K562 (cell line): ENCODE measurements around the gene KRTAP21-3. TPM values are rescaled to one million over a fixed set of nuclear protein-coding genes. Genes with fewer than 3 reads are reported as not detected.

Experiments
- ATAC-seq: fragments of 200-7000 bp; cut with Tn5 transposase; 3 replicates; pipeline ENCODE4 v1.9.1; 2020; ENCODE audit warnings: moderate library complexity
- BruUV-seq: library from RNA; stranded (reverse); fragments of 400-500 nt; replicated peaks from 2 replicates; lab custom pipeline; 2021; lab: Mats Ljungman, UMichigan
- CTCF ChIA-PET: fragments of 300-600 bp; formaldehyde crosslinking; extraction: SDS; loops from one replicate; lab custom pipeline; 2021; ENCODE audit warnings: low intra/inter-chr PET ratio; lab: Yijun Ruan, JAX
- POLR2A ChIA-PET: fragments of 300-600, 350-650 bp; sonication (Branson Sonifier 250); formaldehyde crosslinking; extraction: SDS; loops from one replicate; lab custom pipeline; 2021; ENCODE audit warnings: antibody characterized with exemption, inconsistent platforms; lab: Yijun Ruan, JAX
- DNase-seq, 4 experiments: peaks; one replicate each; pipeline versions ENCODE4 v3.0.0 to v3.0.0-alpha.2; 2011 to 2018; ENCODE audit warnings: low spot score in 3 of 4, mixed read lengths in 3 of 4; ENCODE audit errors: extremely low read depth in 1 of 4
- FAIRE-seq: peaks from 2 replicates; lab custom pipeline; 2011; peaks lifted over from hg19 to GRCh38; lab: Jason Lieb, UNC
- H2AFZ ChIP-seq: 2 replicates; pipeline ENCODE4 v1.6.0; 2011; ENCODE audit warnings: low read depth, low read length, control low read depth, inconsistent platforms
- H3K27ac ChIP-seq: fragments of 200-600 bp; 3 replicates; pipeline ENCODE4 v1.8.0; 2011; ENCODE audit warnings: low read depth, mild to moderate bottlenecking, control low read depth, inconsistent platforms, low read length, moderate library complexity, mixed read lengths; ENCODE audit errors: extremely low read depth
- H3K27me3 ChIP-seq, 2 experiments: fragments of 300-600 bp in 1 of 2; 2 replicates in 1 of 2; 3 replicates in 1 of 2; pipeline versions ENCODE4 v1.6.0 to v1.8.0; 2011; ENCODE audit warnings: inconsistent platforms in 2 of 2, low read length in 2 of 2, mild to moderate bottlenecking in 1 of 2, mixed read lengths in 1 of 2, moderate library complexity in 1 of 2; ENCODE audit not compliant: control insufficient read depth in 2 of 2, insufficient read depth in 2 of 2
- H3K36me3 ChIP-seq: fragments of 300-600 bp; 3 replicates; pipeline ENCODE4 v1.8.0; 2011; ENCODE audit warnings: mild to moderate bottlenecking, low read length, inconsistent platforms; ENCODE audit not compliant: control insufficient read depth, insufficient read depth
- H3K4me1 ChIP-seq, 2 experiments: fragments of 200-600 bp in 1 of 2; replicated peaks in 1 of 2; 2 replicates in 1 of 2; 3 replicates in 1 of 2; pipeline versions ENCODE4 v1.5.1 to v1.8.0; 2011; ENCODE audit warnings: inconsistent platforms in 2 of 2, low read length in 2 of 2, mild to moderate bottlenecking in 1 of 2, mixed read lengths in 1 of 2, moderate library complexity in 1 of 2; ENCODE audit not compliant: control insufficient read depth in 2 of 2, insufficient read depth in 2 of 2
- H3K4me2 ChIP-seq: 2 replicates; pipeline ENCODE4 v1.6.1; 2011; ENCODE audit warnings: low read length, control low read depth, inconsistent platforms, mixed read lengths; ENCODE audit not compliant: insufficient read depth
- H3K4me3 ChIP-seq: fragments of 200-600 bp; sonication (generic), shearing (Covaris generic); 2 replicates; pipeline ENCODE4 v1.5.1; 2016; ENCODE audit warnings: control low read depth, inconsistent platforms
- H3K79me2 ChIP-seq: fragments of 200-600 bp; 3 replicates; pipeline ENCODE4 v1.8.0; 2011; ENCODE audit warnings: low read length, inconsistent platforms; ENCODE audit not compliant: control insufficient read depth, insufficient read depth
- H3K9ac ChIP-seq, 2 experiments: 2 replicates each; pipeline versions ENCODE4 v1.6.0 to v1.6.1; 2011; ENCODE audit warnings: low read depth in 2 of 2, low read length in 2 of 2, control low read depth in 1 of 2, inconsistent platforms in 1 of 2, mild to moderate bottlenecking in 1 of 2, mixed read lengths in 1 of 2; ENCODE audit not compliant: insufficient read depth in 1 of 2
- H3K9me1 ChIP-seq: one replicate; pipeline ENCODE4 v1.6.0; 2011; ENCODE audit warnings: inconsistent platforms, mild to moderate bottlenecking, low read length, moderate library complexity; ENCODE audit not compliant: control insufficient read depth, insufficient read depth
- H3K9me3 ChIP-seq: replicated peaks from 2 replicates; pipeline ENCODE4 v1.5.1; 2011; ENCODE audit warnings: low read depth, low read length, inconsistent platforms; ENCODE audit not compliant: control insufficient read depth, insufficient read depth
- H4K20me1 ChIP-seq: replicated peaks from 2 replicates; pipeline ENCODE4 v1.6.1; 2011; ENCODE audit warnings: low read length, inconsistent platforms, mixed read lengths; ENCODE audit not compliant: control insufficient read depth, insufficient read depth
- ADNP ChIP-seq: fragments of 200-800 bp; sonication (Bioruptor generic); IDR thresholded peaks from 2 replicates; pipeline ENCODE4 v1.6.1; 2016; ENCODE audit warnings: missing genetic modification characterization, missing compliant biosample characterization
- BMI1 ChIP-seq: fragments of 150-350 bp; IDR thresholded peaks from 2 replicates; pipeline ENCODE4 v1.6.1; 2014; ENCODE audit warnings: low read length
- CCNT2 ChIP-seq: IDR thresholded peaks from 2 replicates; pipeline ENCODE4 v1.6.1; 2011; ENCODE audit warnings: borderline replicate concordance, low read depth, mild to moderate bottlenecking, moderate library complexity, mixed read lengths, low read length; ENCODE audit not compliant: insufficient read length; ENCODE audit errors: extremely low read depth
- HOXB6 ChIP-seq: fragments of 250-450 bp; sonication (Bioruptor Pico); IDR thresholded peaks from 2 replicates; pipeline ENCODE4 v1.5.1; 2022; ENCODE audit warnings: mild to moderate bottlenecking, borderline replicate concordance
- LCOR ChIP-seq: sonication (generic); formaldehyde crosslinking; IDR thresholded peaks from 2 replicates; pipeline ENCODE4 v1.8.0; 2022; ENCODE audit warnings: mild to moderate bottlenecking, missing genetic modification reagents
- POLR2AphosphoS5 ChIP-seq: IDR thresholded peaks from 2 replicates; pipeline ENCODE4 v1.6.1; 2011; ENCODE audit warnings: mild to moderate bottlenecking, low read depth, low read length, moderate library complexity; ENCODE audit not compliant: control insufficient read depth, insufficient read depth
- RBM17 ChIP-seq: fragments of 200-400 bp; formaldehyde crosslinking; IDR thresholded peaks from 2 replicates; pipeline ENCODE4 v1.6.1; 2017; ENCODE audit warnings: low read depth, mild to moderate bottlenecking, low read length, borderline replicate concordance
- ZNF184 ChIP-seq: sonication (generic); formaldehyde crosslinking; IDR thresholded peaks from 2 replicates; pipeline ENCODE4 v1.5.0; 2020; ENCODE audit warnings: missing genetic modification reagents
- ZNF3 ChIP-seq: fragments of 250-450 bp; sonication (Bioruptor Pico); IDR thresholded peaks from 2 replicates; pipeline ENCODE4 v1.5.0; 2021; ENCODE audit warnings: mild to moderate bottlenecking, moderate library complexity
- ZNF780A ChIP-seq: fragments of 250-450 bp; sonication (Bioruptor Pico); IDR thresholded peaks from 2 replicates; pipeline ENCODE4 v1.5.0; 2021; ENCODE audit warnings: mild to moderate bottlenecking
- WGBS: fragments of 100-300 bp; shearing (Covaris generic); methylation state at CpG from one replicate; pipeline ENCODE4 v1.1.6; 2016; ENCODE audit warnings: low coverage, mixed read lengths; ENCODE audit not compliant: insufficient coverage; ENCODE audit errors: missing lambda C conversion rate; 5-methylcytosine and 5-hydroxymethylcytosine counted together
- in situ Hi-C: fragments of 300-500 bp; cut with MboI; formaldehyde crosslinking; loops from 4 replicates; pipeline ENCODE4 v1.15.0; 2018; ENCODE audit warnings: inconsistent platforms, mixed read lengths
- intact Hi-C: fragments of 100-400 bp; cut with micrococcal nuclease; formaldehyde crosslinking; loops from 2 replicates; pipeline ENCODE4 v1.14.2; 2022
- polyA plus RNA-seq, 8 experiments: library from polyadenylated mRNA; depleted of rRNA in 4 of 8; stranded (reverse) in 5 of 8; unstranded in 3 of 8; fragments of >200 nt; fragmentation: Nextera tagmentation in 2 of 8; fragmentation: Illumina TruSeq in 1 of 8; extraction: Ambion mirVana in 2 of 8; extraction: Trizol in 1 of 8; gene quantifications; 2 replicates each; pipeline versions ENCODE4 v1.2.1 to v1.2.3, GENCODE V29; 2011 to 2014; ENCODE audit warnings: inconsistent platforms in 1 of 8, missing spikeins in 1 of 8
- total RNA-seq, 7 experiments: library from RNA; depleted of rRNA in 6 of 7; stranded (reverse); fragments of >200 nt in 6 of 7; fragmentation: Illumina TruSeq in 2 of 7; extraction: Trizol in 2 of 7; gene quantifications; 2 replicates each; pipeline versions ENCODE4 v1.2.1 to v1.2.3, GENCODE V29; 2011 to 2021; ENCODE audit warnings: low replicate concordance in 1 of 7
- TF ChIP-seq, protein P1 (sequence below): fragments of 450-650 bp; IDR thresholded peaks from 2 replicates; pipeline ENCODE4 v1.6.1; 2018; ENCODE audit not compliant: partially characterized antibody
- TF ChIP-seq, protein P2 (sequence below), 2 experiments: fragments of 200-800 bp in 1 of 2; sonication (Bioruptor generic) in 1 of 2; sonication (generic) in 1 of 2; formaldehyde crosslinking in 1 of 2; IDR thresholded peaks in 1 of 2; conservative IDR thresholded peaks in 1 of 2; 2 replicates each; pipeline versions ENCODE4 v1.5.0 to v1.6.1; 2016 to 2020; ENCODE audit warnings: missing compliant biosample characterization in 1 of 2, missing genetic modification characterization in 1 of 2, missing genetic modification reagents in 1 of 2
- TF ChIP-seq, protein P3 (sequence below): IDR thresholded peaks from 3 replicates; pipeline ENCODE4 v1.6.1; 2011; ENCODE audit warnings: borderline replicate concordance, mild to moderate bottlenecking; ENCODE audit not compliant: insufficient read length, insufficient read depth
- TF ChIP-seq, protein P4 (sequence below): fragments of 250-450 bp; sonication (Bioruptor Pico); IDR thresholded peaks from 2 replicates; pipeline ENCODE4 v1.8.0; 2021; ENCODE audit warnings: moderate library complexity, mild to moderate bottlenecking, inconsistent platforms
- TF ChIP-seq, protein P5 (sequence below): fragments of 250-450 bp; sonication (Bioruptor Pico); IDR thresholded peaks from 2 replicates; pipeline ENCODE4 v1.5.1; 2021; ENCODE audit warnings: mild to moderate bottlenecking

The KRTAP21-3 gene
- total and polyA plus RNA-seq, 9 of the 15 experiments (the other 6 are each of a cell fraction or from before 2014, with no cell fraction given) = not detected

DNA sequence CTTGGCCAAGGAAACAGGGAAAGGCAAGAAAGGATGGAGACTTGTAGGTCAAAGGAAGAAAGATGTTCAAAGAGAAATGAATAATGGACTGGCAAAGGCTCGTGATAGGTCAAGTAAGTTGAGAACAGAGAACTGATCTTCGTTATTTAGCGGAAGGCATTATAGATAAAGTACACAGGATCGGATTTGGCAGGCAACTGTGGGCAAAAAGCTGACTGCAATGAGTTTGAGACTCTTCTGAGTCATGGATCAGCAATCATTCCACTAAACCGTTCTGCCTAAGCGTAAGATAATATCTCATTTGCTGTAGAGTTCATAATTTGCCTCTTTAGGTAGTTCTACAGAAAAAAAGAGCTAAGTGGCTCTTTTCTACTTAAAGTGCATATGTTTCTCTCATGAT lies 34.1 kb downstream of the KRTAP21-3 start:
- Histone ChIP-seq H3K4me3 (no peak overlapping the region), H3K79me2 (no peaks in the 10 kb centered on the region), H3K27ac (no peak overlapping the region), H4K20me1 (no peaks in the 10 kb centered on the region), H3K4me2 (no peak overlapping the region), H3K9me1 (no peaks in the 10 kb centered on the region), H3K27me3 (no peaks in the 10 kb centered on the region), H3K9me3 (no peaks in the 10 kb centered on the region; the same call in 1 of the 2 replicates), H3K4me1 (no peaks in the 10 kb centered on the region), H3K36me3 (no peaks in the 10 kb centered on the region), H2AFZ (no peak overlapping the region), H3K9ac (no peak overlapping the region)
- DNase-seq (no peak), FAIRE-seq (no peak), ATAC-seq (no peak)
- CTCF ChIA-PET = no interaction called here
- 0% methylated on average over 6 of the region's 6 CpGs for WGBS
- POLR2A ChIA-PET = no interaction called here
- intact Hi-C loops (no loop called here), in situ Hi-C loops (no loop called here)
- no TSS peak for BruUV-seq
- no peak for TF ChIP-seq ZNF780A
- TF ChIP-seq ZNF184 = no peak
- TF ChIP-seq, protein P1, sequence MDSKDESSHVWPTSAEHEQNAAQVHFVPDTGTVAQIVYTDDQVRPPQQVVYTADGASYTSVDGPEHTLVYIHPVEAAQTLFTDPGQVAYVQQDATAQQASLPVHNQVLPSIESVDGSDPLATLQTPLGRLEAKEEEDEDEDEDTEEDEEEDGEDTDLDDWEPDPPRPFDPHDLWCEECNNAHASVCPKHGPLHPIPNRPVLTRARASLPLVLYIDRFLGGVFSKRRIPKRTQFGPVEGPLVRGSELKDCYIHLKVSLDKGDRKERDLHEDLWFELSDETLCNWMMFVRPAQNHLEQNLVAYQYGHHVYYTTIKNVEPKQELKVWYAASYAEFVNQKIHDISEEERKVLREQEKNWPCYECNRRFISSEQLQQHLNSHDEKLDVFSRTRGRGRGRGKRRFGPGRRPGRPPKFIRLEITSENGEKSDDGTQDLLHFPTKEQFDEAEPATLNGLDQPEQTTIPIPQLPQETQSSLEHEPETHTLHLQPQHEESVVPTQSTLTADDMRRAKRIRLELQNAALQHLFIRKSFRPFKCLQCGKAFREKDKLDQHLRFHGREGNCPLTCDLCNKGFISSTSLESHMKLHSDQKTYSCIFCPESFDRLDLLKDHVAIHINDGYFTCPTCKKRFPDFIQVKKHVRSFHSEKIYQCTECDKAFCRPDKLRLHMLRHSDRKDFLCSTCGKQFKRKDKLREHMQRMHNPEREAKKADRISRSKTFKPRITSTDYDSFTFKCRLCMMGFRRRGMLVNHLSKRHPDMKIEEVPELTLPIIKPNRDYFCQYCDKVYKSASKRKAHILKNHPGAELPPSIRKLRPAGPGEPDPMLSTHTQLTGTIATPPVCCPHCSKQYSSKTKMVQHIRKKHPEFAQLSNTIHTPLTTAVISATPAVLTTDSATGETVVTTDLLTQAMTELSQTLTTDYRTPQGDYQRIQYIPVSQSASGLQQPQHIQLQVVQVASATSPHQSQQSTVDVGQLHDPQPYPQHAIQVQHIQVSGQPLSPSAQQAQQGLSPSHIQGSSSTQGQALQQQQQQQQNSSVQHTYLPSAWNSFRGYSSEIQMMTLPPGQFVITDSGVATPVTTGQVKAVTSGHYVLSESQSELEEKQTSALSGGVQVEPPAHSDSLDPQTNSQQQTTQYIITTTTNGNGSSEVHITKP = no peak
- no peak for TF ChIP-seq ZNF3 (CRISPR knock-in tag)
- TF ChIP-seq, protein P2, sequence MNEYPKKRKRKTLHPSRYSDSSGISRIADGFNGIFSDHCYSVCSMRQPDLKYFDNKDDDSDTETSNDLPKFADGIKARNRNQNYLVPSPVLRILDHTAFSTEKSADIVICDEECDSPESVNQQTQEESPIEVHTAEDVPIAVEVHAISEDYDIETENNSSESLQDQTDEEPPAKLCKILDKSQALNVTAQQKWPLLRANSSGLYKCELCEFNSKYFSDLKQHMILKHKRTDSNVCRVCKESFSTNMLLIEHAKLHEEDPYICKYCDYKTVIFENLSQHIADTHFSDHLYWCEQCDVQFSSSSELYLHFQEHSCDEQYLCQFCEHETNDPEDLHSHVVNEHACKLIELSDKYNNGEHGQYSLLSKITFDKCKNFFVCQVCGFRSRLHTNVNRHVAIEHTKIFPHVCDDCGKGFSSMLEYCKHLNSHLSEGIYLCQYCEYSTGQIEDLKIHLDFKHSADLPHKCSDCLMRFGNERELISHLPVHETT (CRISPR knock-in tag; conservative IDR thresholded peaks at IDR 0.05 in 1 of 2, IDR thresholded peaks at IDR 0.05 in 1 of 2) = no peak
- TF ChIP-seq, protein P3, sequence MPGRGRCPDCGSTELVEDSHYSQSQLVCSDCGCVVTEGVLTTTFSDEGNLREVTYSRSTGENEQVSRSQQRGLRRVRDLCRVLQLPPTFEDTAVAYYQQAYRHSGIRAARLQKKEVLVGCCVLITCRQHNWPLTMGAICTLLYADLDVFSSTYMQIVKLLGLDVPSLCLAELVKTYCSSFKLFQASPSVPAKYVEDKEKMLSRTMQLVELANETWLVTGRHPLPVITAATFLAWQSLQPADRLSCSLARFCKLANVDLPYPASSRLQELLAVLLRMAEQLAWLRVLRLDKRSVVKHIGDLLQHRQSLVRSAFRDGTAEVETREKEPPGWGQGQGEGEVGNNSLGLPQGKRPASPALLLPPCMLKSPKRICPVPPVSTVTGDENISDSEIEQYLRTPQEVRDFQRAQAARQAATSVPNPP = no peak
- TF ChIP-seq LCOR (CRISPR knock-in tag) = no peak
- TF ChIP-seq ADNP (tag) = no peak
- no peak for TF ChIP-seq POLR2AphosphoS5
- TF ChIP-seq, protein P4, sequence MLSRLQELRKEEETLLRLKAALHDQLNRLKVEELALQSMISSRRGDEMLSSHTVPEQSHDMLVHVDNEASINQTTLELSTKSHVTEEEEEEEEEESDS = no peak
- no peak for TF ChIP-seq BMI1
- TF ChIP-seq RBM17 = no peak
- TF ChIP-seq CCNT2 = no peak
- no peak for TF ChIP-seq HOXB6 (CRISPR knock-in tag)
- TF ChIP-seq, protein P5, sequence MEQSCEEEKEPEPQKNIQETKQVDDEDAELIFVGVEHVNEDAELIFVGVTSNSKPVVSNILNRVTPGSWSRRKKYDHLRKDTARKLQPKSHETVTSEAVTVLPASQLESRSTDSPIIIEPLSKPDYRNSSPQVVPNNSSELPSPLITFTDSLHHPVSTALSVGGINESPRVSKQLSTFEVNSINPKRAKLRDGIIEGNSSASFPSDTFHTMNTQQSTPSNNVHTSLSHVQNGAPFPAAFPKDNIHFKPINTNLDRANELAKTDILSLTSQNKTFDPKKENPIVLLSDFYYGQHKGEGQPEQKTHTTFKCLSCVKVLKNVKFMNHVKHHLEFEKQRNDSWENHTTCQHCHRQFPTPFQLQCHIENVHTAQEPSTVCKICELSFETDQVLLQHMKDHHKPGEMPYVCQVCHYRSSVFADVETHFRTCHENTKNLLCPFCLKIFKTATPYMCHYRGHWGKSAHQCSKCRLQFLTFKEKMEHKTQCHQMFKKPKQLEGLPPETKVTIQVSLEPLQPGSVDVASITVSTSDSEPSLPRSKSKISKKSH (CRISPR knock-in tag) = no peak
